Activated B cell treated with CpG ODN at 0.5 μM for 24 hours (primary cell): ENCODE data around the gene EPS8L2. TPM values are rescaled to one million over a fixed set of nuclear protein-coding genes. Genes with fewer than 3 reads are reported as not detected.
"Not testable (repeated sequence)": the region's sequence is repeated elsewhere in the genome, so short reads cannot be mapped to it uniquely, and the experiment has no call there.

Experiments used
- ATAC-seq: fragments of 200-7000 bp; cut with Tn5 transposase; one replicate; pipeline ENCODE4 v1.10.0; 2021; ENCODE audit warnings: low read depth, mild to moderate bottlenecking, moderate library complexity
- CTCF ChIA-PET: fragments of 350-600 bp; sonication (Branson Sonifier 250); formaldehyde crosslinking; loops from one replicate; lab custom pipeline; 2021; ENCODE audit warnings: antibody characterized with exemption; lab: Charles Lee
- POLR2A ChIA-PET: fragments of 350-600 bp; sonication (Branson Sonifier 250); formaldehyde crosslinking; loops from one replicate; lab custom pipeline; 2021; ENCODE audit warnings: antibody characterized with exemption; lab: Charles Lee
- DNase-seq: peaks from one replicate; pipeline ENCODE4 v3.0.0; 2022
- H3K27ac Mint-ChIP-seq: one replicate; pipeline ENCODE4 v1.8.0; 2020; ENCODE audit warnings: mixed read lengths
- H3K27me3 Mint-ChIP-seq: one replicate; pipeline ENCODE4 v1.8.0; 2021; ENCODE audit warnings: mixed read lengths
- H3K36me3 Mint-ChIP-seq: one replicate; pipeline ENCODE4 v1.8.0; 2021; ENCODE audit warnings: low read depth, mixed read lengths
- H3K4me1 Mint-ChIP-seq: one replicate; pipeline ENCODE4 v1.8.0; 2021; ENCODE audit warnings: mixed read lengths
- H3K4me3 Mint-ChIP-seq: one replicate; pipeline ENCODE4 v1.8.0; 2020; ENCODE audit warnings: mild to moderate bottlenecking, mixed read lengths
- H3K9me3 Mint-ChIP-seq: one replicate; pipeline ENCODE4 v1.8.0; 2020; ENCODE audit warnings: mixed read lengths
- CTCF ChIP-seq: fragments of 200-600 bp; IDR thresholded peaks from one replicate; pipeline ENCODE4 v1.8.0; 2022; ENCODE audit warnings: antibody characterized with exemption, mild to moderate bottlenecking
- intact Hi-C: fragments of 100-400 bp; cut with micrococcal nuclease; formaldehyde crosslinking; loops from one replicate; pipeline ENCODE4 v1.15.1; 2024
- total RNA-seq: library from RNA; stranded (reverse); gene quantifications from 2 replicates; pipeline ENCODE4 v1.2.3, GENCODE V29; 2022

Gene EPS8L2
- total RNA-seq, 1 donor from 2014 or later, result 5.9 TPM

- DNase-seq (no peak), ATAC-seq (no peak)
- Mint-ChIP-seq H3K9me3 (no peaks in the 10 kb centered on the region), H3K36me3 (peaks cover 43% of the 10 kb centered on the region), H3K4me3 (no peak overlapping the region), H3K4me1 (peaks cover 24% of the 10 kb centered on the region), H3K27me3 (no peaks in the 10 kb centered on the region), H3K27ac (no peak overlapping the region)
- intact Hi-C loops, result loop anchor here (10.0 kb wide), 1 partner anchor 695 kb away; the partner anchor contains the start of gene BRSK2
- TF ChIP-seq CTCF, result no peak
- ChIA-PET CTCF (no interaction called here), POLR2A (no interaction called here)
These were observed 16.4 kb upstream of the EPS8L2 start for GRCh38 chr11:689625-690024.

- H3K4me3 Mint-ChIP-seq, ATAC-seq, POLR2A ChIA-PET, H3K27me3 Mint-ChIP-seq, H3K27ac Mint-ChIP-seq, DNase-seq, H3K9me3 Mint-ChIP-seq: not testable (repeated sequence)
- Mint-ChIP-seq H3K4me1 (peaks cover 24% of the 10 kb centered on the region), H3K36me3 (peaks cover 41% of the 10 kb centered on the region)
- CTCF ChIA-PET, result interaction anchor here (9.7 kb wide), 1 partner anchor 34 kb away, joined by 70 read pairs; no protein-coding TSS in a partner anchor
- intact Hi-C loops, result loop anchor here (10.0 kb wide), 1 partner anchor 695 kb away; the partner anchor contains the start of gene BRSK2
These were observed 15.8 kb upstream of the EPS8L2 start for GRCh38 chr11:690244-690643.

- TF ChIP-seq CTCF, result no peak
- POLR2A ChIA-PET, result interaction anchor here (0.6 to 0.9 kb wide), 2 partner anchors 91 to 105 kb away, joined by 3 to 4 read pairs; no protein-coding TSS in a partner anchor
- ATAC-seq (no peak), DNase-seq (no peak)
- Mint-ChIP-seq H3K4me1 (peaks cover 24% of the 10 kb centered on the region), H3K27me3 (no peaks in the 10 kb centered on the region), H3K9me3 (no peaks in the 10 kb centered on the region), H3K36me3 (peaks cover 42% of the 10 kb centered on the region), H3K4me3 (no peak overlapping the region), H3K27ac (no peak overlapping the region)
- CTCF ChIA-PET, result interaction anchor here (9.7 kb wide), 1 partner anchor 34 kb away, joined by 70 read pairs; no protein-coding TSS in a partner anchor
- intact Hi-C loops, result loop anchor here (10.0 kb wide), 1 partner anchor 694 kb away; the partner anchor contains the start of gene BRSK2
These were observed 15.0 kb upstream of the EPS8L2 start for GRCh38 chr11:690738-691633.

- Mint-ChIP-seq H3K27ac (no peak overlapping the region), H3K4me1 (peaks cover 34% of the 10 kb centered on the region), H3K4me3 (no peak overlapping the region), H3K9me3 (no peaks in the 10 kb centered on the region), H3K36me3 (peaks cover 33% of the 10 kb centered on the region), H3K27me3 (no peaks in the 10 kb centered on the region)
- ChIA-PET CTCF (interaction anchor here (9.7 kb wide), 1 partner anchor 33 kb away, joined by 70 read pairs; no protein-coding TSS in a partner anchor), POLR2A (interaction anchor here (0.6 to 0.9 kb wide), 2 partner anchors 92 to 106 kb away, joined by 3 to 4 read pairs; no protein-coding TSS in a partner anchor)
- DNase-seq (no peak), ATAC-seq (no peak)
- intact Hi-C loops, result loop anchor here (10.0 kb wide), 1 partner anchor 693 kb away; the partner anchor contains the start of gene BRSK2
- no peak for TF ChIP-seq CTCF
These were observed 14.1 kb upstream of the EPS8L2 start for GRCh38 chr11:691710-692590.

- Mint-ChIP-seq H3K27me3 (no peaks in the 10 kb centered on the region), H3K36me3 (peaks cover 24% of the 10 kb centered on the region), H3K9me3 (no peaks in the 10 kb centered on the region), H3K4me1 (peaks cover 44% of the 10 kb centered on the region), H3K4me3 (peak overlapping the region; percentile 81), H3K27ac (peak overlapping the region; percentile 81)
- ATAC-seq (no peak), DNase-seq (no peak)
- ChIA-PET POLR2A (interaction anchor here (0.9 to 6.1 kb wide), 6 partner anchors 9 to 486 kb away, joined by 3 to 95 read pairs (median 4); partner anchors contain the start of genes BET1L, PHRF1 and RIC8A), CTCF (interaction anchor here (9.7 kb wide), 1 partner anchor 32 kb away, joined by 70 read pairs; no protein-coding TSS in a partner anchor)
- no peak for TF ChIP-seq CTCF
- intact Hi-C loops, result loop anchor here (10.0 kb wide), 1 partner anchor 692 kb away; the partner anchor contains the start of gene BRSK2
These were observed 13.1 kb upstream of the EPS8L2 start for GRCh38 chr11:692824-693414.
